NT2/D1 (cell line): ENCODE measurements around the gene ABL1.

ENCODE experiments used
- SUZ12 ChIP-seq: IDR thresholded peaks from 2 replicates; pipeline ENCODE4 v1.6.1; 2011; ENCODE audit not compliant: insufficient read length, insufficient read depth; ENCODE audit errors: extremely low read depth
- YY1 ChIP-seq: IDR thresholded peaks from 2 replicates; pipeline ENCODE4 v1.6.1; 2011; ENCODE audit not compliant: insufficient read length, insufficient read depth

GRCh38 chr9:130893341-130894101 lies 58.5 kb downstream of the ABL1 start:
- TF ChIP-seq YY1: no peak
- no peak for TF ChIP-seq SUZ12
